Heart left ventricle (tissue), 13 donors: Measurements from ENCODE around the gene LMBR1.

ENCODE experiments used
- CTCF ChIP-seq, 12 donors: fragments of 200-600 bp; sonication (generic) in 4 of 12; IDR thresholded peaks; one replicate each; pipeline versions ENCODE4 v1.5.0 to v1.8.0; 2018 to 2022; ENCODE audit warnings: antibody characterized with exemption in 12 of 12, mild to moderate bottlenecking in 5 of 12
- POLR2A ChIP-seq, 2 donors: fragments of 450-650 bp; IDR thresholded peaks; one replicate each; pipeline ENCODE4 v1.6.1; 2017; ENCODE audit warnings: antibody characterized with exemption in 2 of 2, mild to moderate bottlenecking in 2 of 2, moderate library complexity in 2 of 2
- donor health status: ischemic (EF 13 %, LVEDD 7.1; RV severe dilation, severe dysfunction).
- donor health status: DM: no; HTN: yes; CAD: no.
- donor health status: DM: no; HTN: no; CAD: no.
- donor health status: ischemic (EF 25% LVEDD 6.9; RV normal size, moderate dysfunction).
- donor health status: ischemic (EF 25% LVEDD 5.7; RV mildly dilated, moderate dysfunction).
- donor health status: ischemic (EF 35%, LVEDD 5.7; RV mildly dilated, moderate dysfunction).
- donor health status: nonischemic (EF 11% LVEDD 7.7; RV severe dilation, severe dysfunction).
- donor health status: DM: yes; HTN: yes; CAD: no.
- donor health status: PGD.
- donor health status: ischemic (EF 29% LVEDD 5.4; RV normal size, mild dysfunction).
- donor health status: nonischemic (EF 23%, LVEDD 6.1; RV moderate dilation, normal function).

GRCh38 chr7:156861212-156861611 is 31.8 kb downstream of the LMBR1 start:
- TF ChIP-seq CTCF (IDR thresholded peaks at IDR 0.05), result no peak
- TF ChIP-seq POLR2A (IDR thresholded peaks at IDR 0.05), result no peak
